Skeletal muscle satellite cell (primary cell): ENCODE measurements around the gene KRT9.
"Not testable (repeated sequence)": the region's sequence is repeated elsewhere in the genome, so short reads cannot be mapped to it uniquely, and the experiment has no call there.

ENCODE experiments used
- H3K27me3 ChIP-seq: 2 replicates; pipeline ENCODE4 v1.7.0; 2013; ENCODE audit warnings: low read length; ENCODE audit not compliant: control insufficient read depth, insufficient read depth
- H3K36me3 ChIP-seq: 2 replicates; pipeline ENCODE4 v1.7.0; 2013; ENCODE audit warnings: mild to moderate bottlenecking, control low read depth, low read length; ENCODE audit not compliant: insufficient read depth
- H3K4me1 ChIP-seq: 2 replicates; pipeline ENCODE4 v1.7.0; 2013; ENCODE audit warnings: low read length; ENCODE audit not compliant: control insufficient read depth, insufficient read depth
- H3K4me2 ChIP-seq: 2 replicates; pipeline ENCODE4 v1.7.0; 2013; ENCODE audit warnings: mild to moderate bottlenecking, low read length
- H3K4me3 ChIP-seq: 2 replicates; pipeline ENCODE4 v1.7.0; 2013; ENCODE audit warnings: low read length
- H3K9ac ChIP-seq: 2 replicates; pipeline ENCODE4 v1.7.0; 2013; ENCODE audit warnings: mild to moderate bottlenecking, low read depth, low read length, moderate library complexity
- H3K9me3 ChIP-seq: replicated peaks from 2 replicates; pipeline ENCODE4 v1.7.0; 2013; ENCODE audit warnings: mild to moderate bottlenecking, control low read depth, low read length

Gene KRT9

GRCh38 chr17:41582061-41582968 is 10.5 kb upstream of the KRT9 start:
- not testable (repeated sequence) for H3K9ac ChIP-seq
- peaks cover 62% of the 10 kb centered on the region for H3K27me3 ChIP-seq

GRCh38 chr17:41581366-41582060 is 9.7 kb upstream of the KRT9 start:
- Histone ChIP-seq H3K4me3 (no peak overlapping the region), H3K9ac (no peak overlapping the region), H3K9me3 (no peaks in the 10 kb centered on the region), H3K27me3 (peaks cover 64% of the 10 kb centered on the region), H3K36me3 (no peaks in the 10 kb centered on the region), H3K4me1 (peaks cover 3% of the 10 kb centered on the region), H3K4me2 (no peak overlapping the region)

More at GRCh38 chr17:41582061-41582968, 10.5 kb upstream of the KRT9 start:
- H3K4me3 ChIP-seq, H3K4me2 ChIP-seq, H3K36me3 ChIP-seq, H3K4me1 ChIP-seq, H3K9me3 ChIP-seq: not testable (repeated sequence)

- no peak overlapping the region for H3K9ac ChIP-seq
- no peaks in the 10 kb centered on the region for H3K36me3 ChIP-seq
Measured at GRCh38 chr17:41580687-41581365, 9.0 kb upstream of the KRT9 start.

GRCh38 chr17:41580244-41580575 is 8.4 kb upstream of the KRT9 start:
- H3K36me3 ChIP-seq: no peaks in the 10 kb centered on the region
- peaks cover 3% of the 10 kb centered on the region for H3K4me1 ChIP-seq
- no peaks in the 10 kb centered on the region for H3K9me3 ChIP-seq
- H3K9ac ChIP-seq: no peak overlapping the region
- H3K27me3 ChIP-seq: peaks cover 66% of the 10 kb centered on the region
- H3K4me2 ChIP-seq: no peak overlapping the region
- H3K4me3 ChIP-seq: no peak overlapping the region

More at GRCh38 chr17:41580687-41581365, 9.0 kb upstream of the KRT9 start:
- Histone ChIP-seq H3K4me1 (peaks cover 3% of the 10 kb centered on the region), H3K4me3 (no peak overlapping the region), H3K4me2 (no peak overlapping the region), H3K27me3 (peaks cover 67% of the 10 kb centered on the region), H3K9me3 (no peaks in the 10 kb centered on the region)

DNA sequence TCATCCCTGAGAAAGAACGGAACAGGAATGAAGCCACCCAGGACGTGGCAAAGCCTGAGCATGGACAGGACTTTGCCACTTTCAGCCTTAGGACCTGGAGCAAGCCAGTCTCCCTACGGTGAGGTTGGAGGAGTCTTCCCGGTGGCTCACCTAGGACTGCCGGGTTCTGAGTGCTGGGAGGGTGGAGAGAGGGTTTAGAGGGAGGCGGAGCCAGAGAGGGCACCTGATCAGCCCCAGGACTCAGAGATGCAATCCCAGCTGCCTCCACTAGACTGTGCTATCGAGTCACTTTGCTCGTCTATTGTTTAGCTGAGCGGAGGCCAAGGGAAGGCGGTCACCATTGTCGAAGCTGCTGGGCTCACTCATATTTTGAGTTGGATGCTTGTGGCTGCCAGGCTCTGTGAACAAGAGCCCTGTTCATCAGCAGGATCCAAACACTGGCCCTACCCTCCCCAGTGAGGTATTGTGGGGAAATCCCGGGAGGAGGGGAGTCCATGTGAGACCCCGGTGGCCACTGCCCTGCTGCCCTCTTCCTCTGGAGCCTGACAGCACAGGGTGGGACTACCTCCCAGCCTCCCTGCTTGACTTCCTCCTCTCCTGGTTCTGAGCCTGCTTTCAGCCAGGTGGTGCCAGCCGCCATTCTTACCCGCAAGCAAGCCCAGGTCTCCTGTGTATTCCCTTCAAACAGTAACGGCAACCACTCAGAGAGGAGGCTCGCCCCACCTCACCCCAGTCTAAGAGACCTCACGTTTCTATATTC is 7.8 kb upstream of the KRT9 start:
- H3K4me3 ChIP-seq: no peak overlapping the region
- no peaks in the 10 kb centered on the region for H3K36me3 ChIP-seq
- H3K9me3 ChIP-seq: no peaks in the 10 kb centered on the region
- no peak overlapping the region for H3K9ac ChIP-seq
- peaks cover 3% of the 10 kb centered on the region for H3K4me1 ChIP-seq
- peaks cover 65% of the 10 kb centered on the region for H3K27me3 ChIP-seq
- H3K4me2 ChIP-seq: peak overlapping the region; percentile 27

DNA sequence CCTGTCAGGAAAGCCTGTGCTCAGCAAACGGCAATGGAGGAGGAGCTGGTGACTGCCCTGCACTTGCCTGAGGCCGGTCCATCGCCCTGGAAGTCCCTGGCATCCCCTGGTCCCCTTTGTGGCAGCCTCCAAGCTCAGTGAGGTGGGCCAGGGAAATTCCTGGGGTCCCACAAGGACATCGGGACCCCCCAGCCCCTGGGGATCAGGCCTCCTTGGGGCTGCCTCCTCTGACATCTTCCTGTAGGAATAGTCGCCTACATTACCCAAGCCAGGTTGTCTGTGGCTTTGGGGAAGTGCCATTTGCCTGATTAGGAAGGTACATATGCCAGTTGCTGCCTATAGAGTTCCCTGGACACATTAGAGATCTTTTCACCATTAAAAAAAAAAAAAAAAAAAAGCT is 7.1 kb upstream of the KRT9 start:
- Histone ChIP-seq H3K9ac (no peak overlapping the region), H3K9me3 (no peaks in the 10 kb centered on the region), H3K4me1 (peaks cover 3% of the 10 kb centered on the region), H3K4me3 (no peak overlapping the region), H3K36me3 (no peaks in the 10 kb centered on the region), H3K4me2 (no peak overlapping the region), H3K27me3 (peaks cover 60% of the 10 kb centered on the region)

DNA sequence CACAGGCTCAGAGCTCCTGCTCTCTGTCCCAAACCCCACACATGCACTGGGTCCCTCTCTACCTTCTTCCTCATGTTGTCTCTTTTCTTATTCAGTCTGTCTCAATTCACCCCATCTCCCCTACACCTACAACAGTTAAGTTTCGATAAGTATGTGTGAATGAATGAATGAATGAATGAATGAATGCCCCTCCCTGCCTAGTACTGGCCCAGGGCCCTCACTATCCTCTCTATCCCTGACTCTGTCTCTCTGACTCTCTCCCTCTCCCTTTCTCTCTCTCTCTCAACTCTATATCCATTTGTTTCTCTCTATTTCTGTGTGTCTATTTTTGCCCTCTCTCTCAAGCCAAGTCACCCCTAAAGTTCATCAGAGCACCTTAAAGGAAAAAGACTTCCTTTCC is 6.7 kb upstream of the KRT9 start:
- Histone ChIP-seq H3K4me1 (peaks cover 3% of the 10 kb centered on the region), H3K36me3 (no peaks in the 10 kb centered on the region), H3K4me3 (no peak overlapping the region), H3K9me3 (no peaks in the 10 kb centered on the region), H3K4me2 (no peak overlapping the region), H3K27me3 (peaks cover 59% of the 10 kb centered on the region), H3K9ac (no peak overlapping the region)

DNA sequence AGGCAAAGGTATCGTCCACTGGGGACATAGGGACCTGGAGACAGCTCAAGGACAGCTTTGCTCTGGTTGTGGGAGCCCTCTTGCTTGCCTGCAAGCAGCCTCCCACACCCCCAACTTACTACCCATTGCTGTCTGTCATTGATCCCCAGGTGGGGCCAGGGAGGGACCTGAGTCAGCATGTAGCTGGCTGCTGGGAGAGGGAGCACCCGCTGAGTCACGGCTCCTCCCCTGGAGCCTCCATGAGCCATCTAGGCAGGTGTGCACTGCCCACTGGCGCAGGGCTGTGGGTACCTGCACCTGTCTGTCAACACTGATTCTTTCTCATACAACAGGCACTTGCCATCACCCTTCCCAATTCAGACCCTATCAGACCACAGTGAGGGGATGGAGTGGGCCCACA is 4.9 kb upstream of the KRT9 start:
- H3K36me3 ChIP-seq: not testable (repeated sequence)

DNA sequence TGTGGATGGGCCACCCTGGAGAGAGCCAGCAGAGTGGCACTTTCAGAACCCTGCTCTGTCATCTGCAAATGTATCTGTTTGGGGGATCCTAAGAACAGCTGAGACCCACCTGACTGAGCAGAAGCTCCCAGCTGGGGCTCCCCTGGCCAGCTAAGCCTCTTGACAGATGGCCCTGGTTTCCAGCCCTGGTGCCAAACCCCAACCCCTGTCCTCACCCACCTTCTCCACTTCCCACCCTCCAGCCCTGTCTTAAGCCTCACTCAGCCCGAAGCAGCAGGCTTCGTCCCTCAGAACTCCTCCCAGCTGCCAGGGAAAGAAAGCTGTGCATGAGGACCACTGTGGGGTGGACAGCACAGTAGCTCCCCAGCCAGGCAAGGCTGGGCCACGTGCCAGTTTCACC is 3.5 kb upstream of the KRT9 start:
- Histone ChIP-seq H3K4me2 (no peak overlapping the region), H3K4me1 (peaks cover 3% of the 10 kb centered on the region), H3K9ac (no peak overlapping the region), H3K4me3 (no peak overlapping the region), H3K36me3 (no peaks in the 10 kb centered on the region), H3K27me3 (peaks cover 65% of the 10 kb centered on the region), H3K9me3 (no peaks in the 10 kb centered on the region)

More for the DNA sequence above, 4.9 kb upstream of the KRT9 start:
- H3K4me3 ChIP-seq, H3K4me1 ChIP-seq, H3K9me3 ChIP-seq, H3K4me2 ChIP-seq, H3K9ac ChIP-seq: not testable (repeated sequence)
- H3K27me3 ChIP-seq: peaks cover 67% of the 10 kb centered on the region

- H3K9me3 ChIP-seq: no peaks in the 10 kb centered on the region
- no peak overlapping the region for H3K4me3 ChIP-seq
- H3K4me1 ChIP-seq: no peaks in the 10 kb centered on the region
- peaks cover 77% of the 10 kb centered on the region for H3K27me3 ChIP-seq
- H3K4me2 ChIP-seq: no peak overlapping the region
- H3K9ac ChIP-seq: no peak overlapping the region
- no peaks in the 10 kb centered on the region for H3K36me3 ChIP-seq
Measured at GRCh38 chr17:41567317-41567716, 4.5 kb downstream of the KRT9 start.

DNA sequence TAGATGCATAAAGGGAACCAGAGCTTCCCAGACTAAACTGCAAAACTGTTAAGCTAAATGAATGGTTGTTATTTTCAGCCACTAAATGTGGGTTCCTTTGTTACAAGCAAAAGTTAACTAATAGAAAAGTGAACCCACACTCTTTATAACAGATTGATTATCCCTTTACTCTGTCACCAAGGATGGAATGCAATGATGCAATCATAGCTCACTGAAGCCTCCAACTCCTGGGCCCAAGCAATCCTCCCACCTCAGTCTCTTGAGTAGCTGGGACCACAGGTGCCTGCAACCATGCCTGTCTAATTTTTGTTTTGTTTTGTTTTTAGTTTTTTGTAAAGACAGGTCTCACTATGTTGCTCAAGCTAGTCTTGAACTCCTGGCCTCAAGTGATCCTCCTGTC is 6.5 kb downstream of the KRT9 start:
- Histone ChIP-seq H3K9me3 (no peaks in the 10 kb centered on the region), H3K27me3 (peaks cover 69% of the 10 kb centered on the region), H3K36me3 (no peaks in the 10 kb centered on the region), H3K4me3 (no peak overlapping the region), H3K4me2 (no peak overlapping the region), H3K9ac (no peak overlapping the region), H3K4me1 (no peaks in the 10 kb centered on the region)
